H9 (cell line): ENCODE measurements around the gene TPM3. TPM values are rescaled to one million over a fixed set of nuclear protein-coding genes. Genes with fewer than 3 reads are reported as not detected.

ENCODE experiments used
- DNase-seq: peaks from one replicate; pipeline ENCODE4 v3.0.0-alpha.2; 2017
- H2AFZ ChIP-seq: one replicate; pipeline ENCODE4 v1.6.1; 2013; ENCODE audit warnings: mild to moderate bottlenecking, low read length, control low read depth, moderate library complexity
- H2AK5ac ChIP-seq: 2 replicates; pipeline ENCODE4 v1.6.1; 2013; ENCODE audit warnings: low read length, control low read depth, mixed read lengths; ENCODE audit not compliant: insufficient read length
- H2BK120ac ChIP-seq: one replicate; pipeline ENCODE4 v1.6.1; 2013; ENCODE audit warnings: low read depth, mild to moderate bottlenecking, low read length, control low read depth, inconsistent platforms; ENCODE audit not compliant: poor library complexity, severe bottlenecking
- H2BK12ac ChIP-seq: 2 replicates; pipeline ENCODE4 v1.6.1; 2013; ENCODE audit warnings: low read length, control low read depth, mixed read lengths, low read depth; ENCODE audit not compliant: insufficient read length
- H2BK15ac ChIP-seq: 2 replicates; pipeline ENCODE4 v1.6.1; 2013; ENCODE audit warnings: low read depth, low read length, control low read depth
- H2BK20ac ChIP-seq: one replicate; pipeline ENCODE4 v1.6.1; 2013; ENCODE audit warnings: low read depth, mild to moderate bottlenecking, low read length, control low read depth, inconsistent platforms; ENCODE audit not compliant: poor library complexity, severe bottlenecking
- H2BK5ac ChIP-seq: 2 replicates; pipeline ENCODE4 v1.6.1; 2013; ENCODE audit warnings: low read length, control low read depth, mixed read lengths; ENCODE audit not compliant: insufficient read length
- H3K14ac ChIP-seq: 2 replicates; pipeline ENCODE4 v1.6.1; 2013; ENCODE audit warnings: low read length, control low read depth; ENCODE audit not compliant: insufficient read depth
- H3K18ac ChIP-seq: 2 replicates; pipeline ENCODE4 v1.6.1; 2013; ENCODE audit warnings: low read depth, mild to moderate bottlenecking, mixed read lengths, low read length, control low read depth; ENCODE audit not compliant: insufficient read length
- H3K23ac ChIP-seq: 2 replicates; pipeline ENCODE4 v1.6.1; 2013; ENCODE audit warnings: low read length, control low read depth, mixed read lengths, low read depth; ENCODE audit not compliant: insufficient read length
- H3K23me2 ChIP-seq: 2 replicates; pipeline ENCODE4 v1.6.1; 2013; ENCODE audit warnings: low read depth, mild to moderate bottlenecking, mixed read lengths, low read length, control low read depth; ENCODE audit not compliant: insufficient read length, poor library complexity, severe bottlenecking
- H3K27ac ChIP-seq: 2 replicates; pipeline ENCODE4 v1.5.1; 2013; ENCODE audit warnings: low read length, control low read depth, mixed read lengths, low read depth; ENCODE audit not compliant: insufficient read length
- H3K27me3 ChIP-seq: 2 replicates; pipeline ENCODE4 v1.6.1; 2013; ENCODE audit warnings: low read length, control low read depth, inconsistent platforms; ENCODE audit not compliant: insufficient read depth
- H3K4ac ChIP-seq: 2 replicates; pipeline ENCODE4 v1.6.1; 2013; ENCODE audit warnings: low read depth, mild to moderate bottlenecking, control low read depth, inconsistent platforms, low read length, moderate library complexity
- H3K4me1 ChIP-seq: 2 replicates; pipeline ENCODE4 v1.6.1; 2013; ENCODE audit warnings: low read length, control low read depth, inconsistent platforms; ENCODE audit not compliant: insufficient read depth
- H3K4me2 ChIP-seq: 2 replicates; pipeline ENCODE4 v1.6.1; 2013; ENCODE audit warnings: low read length, control low read depth, mixed read lengths; ENCODE audit not compliant: insufficient read length, insufficient read depth
- H3K56ac ChIP-seq: 2 replicates; pipeline ENCODE4 v1.6.1; 2013; ENCODE audit warnings: low read depth, mild to moderate bottlenecking, mixed read lengths, low read length, control low read depth; ENCODE audit not compliant: insufficient read length
- H3K79me1 ChIP-seq: 2 replicates; pipeline ENCODE4 v1.6.1; 2013; ENCODE audit warnings: low read depth, mild to moderate bottlenecking, moderate library complexity, low read length, control low read depth, inconsistent platforms; ENCODE audit not compliant: insufficient read depth, poor library complexity, severe bottlenecking
- H3K79me2 ChIP-seq: 2 replicates; pipeline ENCODE4 v1.6.1; 2013; ENCODE audit warnings: low read length, control low read depth, inconsistent platforms; ENCODE audit not compliant: insufficient read depth
- H3K9ac ChIP-seq: 2 replicates; pipeline ENCODE4 v1.6.1; 2013; ENCODE audit warnings: low read length, control low read depth, mixed read lengths; ENCODE audit not compliant: insufficient read length; ENCODE audit errors: extremely low read depth
- H3K9me3 ChIP-seq: one replicate; pipeline ENCODE4 v1.6.1; 2013; ENCODE audit warnings: low read depth, low read length, inconsistent platforms; ENCODE audit not compliant: control insufficient read depth
- H3T11ph ChIP-seq: one replicate; pipeline ENCODE4 v1.6.1; 2013; ENCODE audit warnings: mild to moderate bottlenecking, low read length, control low read depth, inconsistent platforms
- H4K20me1 ChIP-seq: one replicate; pipeline ENCODE4 v1.6.1; 2013; ENCODE audit not compliant: control insufficient read depth, insufficient read length, insufficient read depth
- H4K5ac ChIP-seq: 2 replicates; pipeline ENCODE4 v1.6.1; 2013; ENCODE audit warnings: low read depth, mild to moderate bottlenecking, mixed read lengths, low read length, control low read depth; ENCODE audit not compliant: insufficient read length
- H4K8ac ChIP-seq: replicated peaks from 2 replicates; pipeline ENCODE4 v1.6.1; 2013; ENCODE audit warnings: low read length, control low read depth, mixed read lengths, low read depth; ENCODE audit not compliant: insufficient read length
- H4K91ac ChIP-seq: 2 replicates; pipeline ENCODE4 v1.6.1; 2013; ENCODE audit warnings: low read depth, mild to moderate bottlenecking, moderate library complexity, mixed read lengths, low read length, control low read depth; ENCODE audit not compliant: insufficient read length
- H3K27ac Mint-ChIP-seq, 3 experiments: 2 replicates in 2 of 3; 3 replicates in 1 of 3; pipeline ENCODE4 v1.8.0; 2020 to 2021; ENCODE audit warnings: mixed read lengths in 3 of 3, mild to moderate bottlenecking in 1 of 3, moderate library complexity in 1 of 3
- H3K27me3 Mint-ChIP-seq: 2 replicates; pipeline ENCODE4 v1.8.0; 2021; ENCODE audit warnings: low read depth, mild to moderate bottlenecking, moderate library complexity, mixed read lengths
- H3K36me3 Mint-ChIP-seq, 3 experiments: 2 replicates in 2 of 3; 3 replicates in 1 of 3; pipeline ENCODE4 v1.8.0; 2020 to 2021; ENCODE audit warnings: low read depth in 3 of 3, mixed read lengths in 3 of 3; ENCODE audit not compliant: insufficient read depth in 1 of 3
- H3K4me1 Mint-ChIP-seq, 2 experiments: 2 replicates each; pipeline ENCODE4 v1.8.0; 2020; ENCODE audit warnings: mixed read lengths in 2 of 2
- H3K4me3 Mint-ChIP-seq, 2 experiments: 2 replicates in 1 of 2; 3 replicates in 1 of 2; pipeline ENCODE4 v1.8.0; 2020 to 2021; ENCODE audit warnings: mild to moderate bottlenecking in 2 of 2, mixed read lengths in 2 of 2, moderate library complexity in 1 of 2
- H3K9me3 Mint-ChIP-seq, 2 experiments: 2 replicates in 1 of 2; 3 replicates in 1 of 2; pipeline ENCODE4 v1.8.0; 2020; ENCODE audit warnings: mild to moderate bottlenecking in 2 of 2, mixed read lengths in 2 of 2, moderate library complexity in 1 of 2
- WGBS: extraction: QIAGEN DNeasy Blood & Tissue Kit; methylation state at CpG from one replicate; pipeline ENCODE4 v1.1.7; 2013; ENCODE audit warnings: missing lambda C conversion rate, low lambda C conversion rate, mixed read lengths; ENCODE audit not compliant: insufficient read length; ENCODE audit errors: extremely low coverage; 5-methylcytosine and 5-hydroxymethylcytosine counted together
- total RNA-seq: library from RNA; stranded (reverse); gene quantifications from 2 replicates; pipeline ENCODE4 v1.2.1, GENCODE V29; 2021
- TF ChIP-seq, protein P1 (sequence below): fragments of 200-600 bp; sonication (generic); conservative IDR thresholded peaks from 3 replicates; pipeline ENCODE4 v1.8.0; 2021; ENCODE audit warnings: antibody characterized with exemption, mild to moderate bottlenecking

TPM3 gene
- total RNA-seq, 1 experiment from 2014 or later = 508 TPM

DNA sequence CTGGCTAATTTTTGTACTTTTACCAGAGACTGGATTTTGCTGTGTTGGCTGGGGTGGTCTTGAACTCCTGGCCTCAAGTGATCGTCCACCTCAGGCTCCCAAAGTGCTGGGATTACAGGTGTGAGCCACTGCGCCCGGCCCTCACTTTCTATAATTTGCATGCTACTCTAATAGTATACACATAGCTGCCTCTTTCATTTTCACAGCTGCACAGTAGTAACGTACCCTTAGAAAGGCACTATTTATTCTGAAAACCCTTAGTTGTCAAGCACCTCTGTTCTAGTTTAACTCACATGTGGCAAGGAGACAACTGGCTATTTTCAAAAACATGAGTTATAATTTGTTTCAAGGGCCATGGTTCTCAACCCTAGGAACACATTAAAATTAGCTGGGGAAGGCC, 17.2 kb downstream of the TPM3 start:
- H3K9ac ChIP-seq = no peak overlapping the region

More for the DNA sequence above, 17.2 kb downstream of the TPM3 start:
- peaks cover 23 to 26% of the 10 kb centered on the region in 2 experiments for H3K4me1 Mint-ChIP-seq
- Histone ChIP-seq H4K8ac (no peak overlapping the region), H3K4me1 (peaks cover 3% of the 10 kb centered on the region; the same call in 1 of the 2 replicates), H3K79me2 (peaks cover 43% of the 10 kb centered on the region), H3K9me3 (no peaks in the 10 kb centered on the region), H2BK5ac (no peak overlapping the region), H2BK120ac (no peak overlapping the region), H3K27me3 (no peaks in the 10 kb centered on the region), H3K4ac (no peak overlapping the region), H4K5ac (no peak overlapping the region), H2BK20ac (no peak overlapping the region), H3K18ac (no peak overlapping the region), H3K27ac (no peak overlapping the region), H2BK12ac (no peak overlapping the region), H3K4me2 (no peak overlapping the region), H3K56ac (no peak overlapping the region), H3T11ph (no peak overlapping the region), H2BK15ac (no peak overlapping the region), H3K79me1 (peaks cover 9% of the 10 kb centered on the region), H3K23me2 (no peaks in the 10 kb centered on the region), H4K20me1 (no peaks in the 10 kb centered on the region), H3K14ac (no peak overlapping the region), H4K91ac (no peak overlapping the region), H2AK5ac (no peak overlapping the region), H2AFZ (no peak overlapping the region), H3K23ac (no peak overlapping the region)
- DNase-seq = no peak
- H3K4me3 Mint-ChIP-seq = no peak overlapping the region
- WGBS = no CpG with 5 or more reads among the region's 4 CpGs
- H3K36me3 Mint-ChIP-seq = peaks cover 60 to 81% (median 73%) of the 10 kb centered on the region in 3 experiments; a peak in 6 of 7 replicates
- no peaks in the 10 kb centered on the region for H3K9me3 Mint-ChIP-seq
- no peak overlapping the region for H3K27ac Mint-ChIP-seq
- TF ChIP-seq, protein P1, sequence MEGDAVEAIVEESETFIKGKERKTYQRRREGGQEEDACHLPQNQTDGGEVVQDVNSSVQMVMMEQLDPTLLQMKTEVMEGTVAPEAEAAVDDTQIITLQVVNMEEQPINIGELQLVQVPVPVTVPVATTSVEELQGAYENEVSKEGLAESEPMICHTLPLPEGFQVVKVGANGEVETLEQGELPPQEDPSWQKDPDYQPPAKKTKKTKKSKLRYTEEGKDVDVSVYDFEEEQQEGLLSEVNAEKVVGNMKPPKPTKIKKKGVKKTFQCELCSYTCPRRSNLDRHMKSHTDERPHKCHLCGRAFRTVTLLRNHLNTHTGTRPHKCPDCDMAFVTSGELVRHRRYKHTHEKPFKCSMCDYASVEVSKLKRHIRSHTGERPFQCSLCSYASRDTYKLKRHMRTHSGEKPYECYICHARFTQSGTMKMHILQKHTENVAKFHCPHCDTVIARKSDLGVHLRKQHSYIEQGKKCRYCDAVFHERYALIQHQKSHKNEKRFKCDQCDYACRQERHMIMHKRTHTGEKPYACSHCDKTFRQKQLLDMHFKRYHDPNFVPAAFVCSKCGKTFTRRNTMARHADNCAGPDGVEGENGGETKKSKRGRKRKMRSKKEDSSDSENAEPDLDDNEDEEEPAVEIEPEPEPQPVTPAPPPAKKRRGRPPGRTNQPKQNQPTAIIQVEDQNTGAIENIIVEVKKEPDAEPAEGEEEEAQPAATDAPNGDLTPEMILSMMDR = no peak
- H3K27me3 Mint-ChIP-seq = no peaks in the 10 kb centered on the region
